Measurements from ENCODE around the gene FBXO31.

The FBXO31 gene

DNA sequence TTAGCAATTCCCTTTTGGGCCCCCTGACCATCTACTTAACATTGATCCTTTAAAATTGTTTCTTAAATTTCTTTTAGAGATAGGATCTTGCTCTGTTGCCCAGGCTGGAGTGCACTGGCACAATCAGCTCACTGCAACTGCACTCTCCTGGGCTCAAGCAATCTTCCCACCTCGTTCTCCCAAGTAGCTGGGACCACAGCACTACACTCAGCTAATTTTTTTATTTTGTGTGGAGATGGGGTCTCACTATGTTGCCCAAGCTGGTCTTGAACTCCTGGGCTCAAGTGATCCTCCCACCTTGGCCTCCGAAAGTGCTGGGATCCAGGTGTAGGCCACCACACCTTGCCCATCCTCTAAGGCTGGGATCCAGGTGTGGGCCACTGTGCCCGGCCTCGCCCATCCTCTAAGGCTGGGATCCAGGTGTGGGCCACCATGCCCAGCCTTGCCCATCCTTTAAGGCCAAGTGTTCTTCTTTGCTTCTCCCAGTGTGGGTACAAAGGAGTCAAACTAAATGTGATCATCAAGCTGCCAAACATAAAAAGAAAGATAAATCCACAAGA lies 79.5 kb downstream of the FBXO31 start:
- no peaks in the 10 kb centered on the region for H3K36me3 ChIP-seq (ENCODE audit: control insufficient read depth in 2 of 2, insufficient read depth in 2 of 2, low read length in 2 of 2)
- H3K4me1 ChIP-seq (ENCODE audit: control insufficient read depth, insufficient read depth, low read length): no peaks in the 10 kb centered on the region
- H3K4me3 ChIP-seq (ENCODE audit: low read length in 2 of 2): no peak overlapping the region
- no peak overlapping the region for H3K27ac ChIP-seq (ENCODE audit: low read length)
- H3K9ac ChIP-seq (ENCODE audit: low read length in 2 of 2): no peak overlapping the region
- H3K27me3 ChIP-seq (ENCODE audit: control insufficient read depth in 1 of 2, insufficient read depth in 2 of 2, low read length in 2 of 2): no peaks in the 10 kb centered on the region
- no peaks in the 10 kb centered on the region for H3K9me3 ChIP-seq (ENCODE audit: control insufficient read depth in 2 of 2, low read length in 2 of 2)

DNA sequence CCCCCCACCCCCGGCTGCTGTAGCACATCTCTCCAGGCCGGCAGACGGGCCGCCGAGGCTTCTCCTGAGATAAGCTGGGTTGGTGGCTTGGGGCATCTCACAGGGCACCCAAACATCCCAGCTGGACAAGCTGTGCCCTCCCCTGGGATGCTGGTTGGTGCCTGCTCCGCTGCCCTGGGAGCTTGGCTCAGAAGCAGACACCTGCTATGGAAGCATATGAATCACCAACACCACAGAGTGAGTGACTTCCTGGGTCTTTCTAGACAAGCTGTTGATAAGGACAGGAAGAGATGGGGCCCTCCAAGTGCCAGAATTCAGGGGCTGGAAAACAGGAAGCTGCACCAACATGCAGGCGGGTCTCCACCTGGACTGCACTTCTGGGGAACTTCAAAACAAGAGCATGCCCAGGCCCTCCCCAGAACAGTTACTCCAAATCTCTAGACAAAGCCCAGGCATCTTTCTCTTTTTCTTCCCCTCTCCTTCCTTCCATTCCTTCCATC lies 80.1 kb downstream of the FBXO31 start:
- Histone ChIP-seq H3K4me3 (ENCODE audit: low read length in 2 of 2) (no peak overlapping the region), H3K27ac (ENCODE audit: low read length) (no peak overlapping the region), H3K9ac (ENCODE audit: low read length in 2 of 2) (no peak overlapping the region), H3K36me3 (ENCODE audit: control insufficient read depth in 2 of 2, insufficient read depth in 2 of 2, low read length in 2 of 2) (no peaks in the 10 kb centered on the region), H3K27me3 (ENCODE audit: control insufficient read depth in 1 of 2, insufficient read depth in 2 of 2, low read length in 2 of 2) (no peaks in the 10 kb centered on the region), H3K9me3 (ENCODE audit: control insufficient read depth in 2 of 2, low read length in 2 of 2) (no peaks in the 10 kb centered on the region), H3K4me1 (ENCODE audit: control insufficient read depth, insufficient read depth, low read length) (no peaks in the 10 kb centered on the region)

GRCh38 chr16:87298857-87299465 lies 84.6 kb downstream of the FBXO31 start:
- Histone ChIP-seq H3K27me3 (ENCODE audit: control insufficient read depth in 1 of 2, insufficient read depth in 2 of 2, low read length in 2 of 2) (no peaks in the 10 kb centered on the region), H3K27ac (ENCODE audit: low read length) (no peak overlapping the region), H3K4me1 (ENCODE audit: control insufficient read depth, insufficient read depth, low read length) (no peaks in the 10 kb centered on the region), H3K36me3 (ENCODE audit: control insufficient read depth in 2 of 2, insufficient read depth in 2 of 2, low read length in 2 of 2) (no peaks in the 10 kb centered on the region), H3K4me3 (ENCODE audit: low read length in 2 of 2) (no peak overlapping the region), H3K9ac (ENCODE audit: low read length in 2 of 2) (no peak overlapping the region), H3K9me3 (ENCODE audit: control insufficient read depth in 2 of 2, low read length in 2 of 2) (no peaks in the 10 kb centered on the region)

DNA sequence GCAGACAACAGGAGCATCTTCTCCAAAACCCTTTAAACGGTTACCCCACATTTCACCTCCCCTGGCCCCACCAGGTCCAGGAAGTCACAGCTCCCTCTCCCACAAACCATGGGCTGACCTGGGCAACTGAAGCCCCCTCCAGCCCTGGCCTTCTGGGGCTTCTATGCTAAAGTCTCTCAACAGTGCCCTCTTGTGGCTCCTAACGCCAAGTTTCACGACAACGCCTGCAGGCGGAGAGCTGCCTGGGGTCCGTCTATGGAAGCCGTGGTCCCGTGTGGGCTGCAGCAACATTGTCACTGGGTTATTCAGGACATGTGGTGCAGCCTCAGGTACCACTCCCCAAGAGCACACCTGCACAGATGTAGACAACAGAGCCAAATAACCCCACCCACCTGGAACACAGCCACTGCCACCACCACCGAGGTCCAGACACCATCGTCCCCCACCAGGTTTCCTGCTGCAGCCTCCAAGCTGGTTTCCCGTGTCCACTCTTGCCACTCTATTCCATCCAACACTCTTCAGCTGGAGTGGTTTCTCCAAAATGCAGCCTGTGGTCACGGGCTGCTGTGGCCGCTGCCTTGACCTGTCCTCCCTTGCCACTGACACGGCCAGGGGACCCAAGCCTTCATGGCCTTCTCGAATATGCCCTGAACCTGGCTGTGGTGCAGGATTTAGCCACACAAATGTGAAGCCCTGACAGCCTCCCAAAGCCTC lies 85.5 kb downstream of the FBXO31 start:
- Histone ChIP-seq H3K9me3 (ENCODE audit: control insufficient read depth in 2 of 2, low read length in 2 of 2) (no peaks in the 10 kb centered on the region), H3K27me3 (ENCODE audit: control insufficient read depth in 1 of 2, insufficient read depth in 2 of 2, low read length in 2 of 2) (no peaks in the 10 kb centered on the region), H3K4me3 (ENCODE audit: low read length in 2 of 2) (no peak overlapping the region), H3K4me1 (ENCODE audit: control insufficient read depth, insufficient read depth, low read length) (no peaks in the 10 kb centered on the region), H3K27ac (ENCODE audit: low read length) (no peak overlapping the region), H3K36me3 (ENCODE audit: control insufficient read depth in 2 of 2, insufficient read depth in 2 of 2, low read length in 2 of 2) (no peaks in the 10 kb centered on the region), H3K9ac (ENCODE audit: low read length in 2 of 2) (no peak overlapping the region)

- H3K4me1 ChIP-seq (ENCODE audit: control insufficient read depth, insufficient read depth, low read length): no peaks in the 10 kb centered on the region
- no peaks in the 10 kb centered on the region for H3K27me3 ChIP-seq (ENCODE audit: control insufficient read depth in 1 of 2, insufficient read depth in 2 of 2, low read length in 2 of 2)
- no peaks in the 10 kb centered on the region for H3K36me3 ChIP-seq (ENCODE audit: control insufficient read depth in 2 of 2, insufficient read depth in 2 of 2, low read length in 2 of 2)
- H3K9me3 ChIP-seq (ENCODE audit: control insufficient read depth in 2 of 2, low read length in 2 of 2): no peaks in the 10 kb centered on the region
- H3K27ac ChIP-seq (ENCODE audit: low read length): no peak overlapping the region
- no peak overlapping the region for H3K9ac ChIP-seq (ENCODE audit: low read length in 2 of 2)
- no peak overlapping the region for H3K4me3 ChIP-seq (ENCODE audit: low read length in 2 of 2)
These were observed 86.2 kb downstream of the FBXO31 start for GRCh38 chr16:87297407-87297806.

DNA sequence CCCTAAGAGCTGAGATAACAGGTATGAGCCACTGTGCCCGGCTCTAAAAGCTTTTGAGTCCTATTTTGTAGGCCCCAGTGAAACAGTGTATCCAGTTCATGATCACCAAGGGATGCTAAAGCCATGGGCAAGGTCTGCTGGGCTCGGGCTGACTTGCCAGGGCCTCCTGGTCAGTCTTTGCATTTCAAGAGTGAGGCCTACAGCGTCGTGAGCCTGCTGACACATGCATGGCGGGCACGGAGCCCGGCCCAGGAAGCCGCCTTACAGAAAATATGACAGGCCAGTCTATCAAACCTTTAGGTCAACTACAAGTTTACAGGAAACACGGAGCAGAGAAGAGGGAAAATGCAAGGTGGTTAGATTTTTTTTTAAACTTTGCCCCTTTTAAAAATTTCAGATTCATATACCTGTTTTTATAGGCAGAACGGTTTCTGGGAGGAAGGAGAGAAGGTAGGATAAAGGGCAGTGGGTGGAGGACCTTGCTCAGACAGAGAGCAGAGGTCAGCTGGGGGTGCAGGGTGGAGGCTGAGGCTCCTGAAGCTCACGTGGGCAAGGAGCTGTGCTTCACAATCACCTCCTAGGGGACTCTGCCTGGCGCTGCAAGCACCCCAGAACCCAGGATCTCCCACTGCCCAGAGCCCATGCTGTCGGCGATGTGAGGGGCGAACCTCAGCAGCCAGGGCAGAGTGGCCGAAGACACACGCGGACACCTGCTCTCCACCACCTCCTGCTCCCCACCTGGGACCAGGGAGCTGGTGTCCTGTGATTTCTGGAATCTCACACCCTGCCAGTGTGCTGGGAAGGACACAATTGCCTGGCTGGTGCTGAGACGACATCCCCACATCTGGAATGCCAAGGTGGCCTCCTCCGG lies 87.7 kb downstream of the FBXO31 start:
- Histone ChIP-seq H3K4me1 (ENCODE audit: control insufficient read depth, insufficient read depth, low read length) (no peaks in the 10 kb centered on the region), H3K9ac (ENCODE audit: low read length in 2 of 2) (no peak overlapping the region), H3K36me3 (ENCODE audit: control insufficient read depth in 2 of 2, insufficient read depth in 2 of 2, low read length in 2 of 2) (no peaks in the 10 kb centered on the region), H3K4me3 (ENCODE audit: low read length in 2 of 2) (no peak overlapping the region), H3K9me3 (ENCODE audit: control insufficient read depth in 2 of 2, low read length in 2 of 2) (peaks cover 0 to 4% of the 10 kb centered on the region in 2 donors), H3K27me3 (ENCODE audit: control insufficient read depth in 1 of 2, insufficient read depth in 2 of 2, low read length in 2 of 2) (no peaks in the 10 kb centered on the region), H3K27ac (ENCODE audit: low read length) (no peak overlapping the region)

GRCh38 chr16:87295259-87295658 lies 88.3 kb downstream of the FBXO31 start:
- Histone ChIP-seq H3K4me1 (ENCODE audit: control insufficient read depth, insufficient read depth, low read length) (no peaks in the 10 kb centered on the region), H3K4me3 (ENCODE audit: low read length in 2 of 2) (no peak overlapping the region), H3K9me3 (ENCODE audit: control insufficient read depth in 2 of 2, low read length in 2 of 2) (peaks cover 0 to 4% of the 10 kb centered on the region in 2 donors), H3K27ac (ENCODE audit: low read length) (no peak overlapping the region), H3K36me3 (ENCODE audit: control insufficient read depth in 2 of 2, insufficient read depth in 2 of 2, low read length in 2 of 2) (no peaks in the 10 kb centered on the region), H3K27me3 (ENCODE audit: control insufficient read depth in 1 of 2, insufficient read depth in 2 of 2, low read length in 2 of 2) (no peaks in the 10 kb centered on the region), H3K9ac (ENCODE audit: low read length in 2 of 2) (no peak overlapping the region)

GRCh38 chr16:87293990-87294389 lies 89.6 kb downstream of the FBXO31 start:
- no peak overlapping the region for H3K27ac ChIP-seq (ENCODE audit: low read length)
- no peaks in the 10 kb centered on the region for H3K36me3 ChIP-seq (ENCODE audit: control insufficient read depth in 2 of 2, insufficient read depth in 2 of 2, low read length in 2 of 2)
- H3K9ac ChIP-seq (ENCODE audit: low read length in 2 of 2): no peak overlapping the region
- H3K4me1 ChIP-seq (ENCODE audit: control insufficient read depth, insufficient read depth, low read length): no peaks in the 10 kb centered on the region
- peaks cover 0 to 4% of the 10 kb centered on the region in 2 donors for H3K9me3 ChIP-seq (ENCODE audit: control insufficient read depth in 2 of 2, low read length in 2 of 2)
- no peaks in the 10 kb centered on the region for H3K27me3 ChIP-seq (ENCODE audit: control insufficient read depth in 1 of 2, insufficient read depth in 2 of 2, low read length in 2 of 2)
- no peak overlapping the region for H3K4me3 ChIP-seq (ENCODE audit: low read length in 2 of 2)

GRCh38 chr16:87291944-87292343 lies 91.6 kb downstream of the FBXO31 start:
- Histone ChIP-seq H3K9ac (ENCODE audit: low read length in 2 of 2) (no peak overlapping the region), H3K27ac (ENCODE audit: low read length) (no peak overlapping the region), H3K9me3 (ENCODE audit: control insufficient read depth in 2 of 2, low read length in 2 of 2) (peaks cover under 1 to 4% of the 10 kb centered on the region in 2 donors), H3K4me1 (ENCODE audit: control insufficient read depth, insufficient read depth, low read length) (no peaks in the 10 kb centered on the region), H3K4me3 (ENCODE audit: low read length in 2 of 2) (no peak overlapping the region), H3K36me3 (ENCODE audit: control insufficient read depth in 2 of 2, insufficient read depth in 2 of 2, low read length in 2 of 2) (no peaks in the 10 kb centered on the region), H3K27me3 (ENCODE audit: control insufficient read depth in 1 of 2, insufficient read depth in 2 of 2, low read length in 2 of 2) (no peaks in the 10 kb centered on the region)

DNA sequence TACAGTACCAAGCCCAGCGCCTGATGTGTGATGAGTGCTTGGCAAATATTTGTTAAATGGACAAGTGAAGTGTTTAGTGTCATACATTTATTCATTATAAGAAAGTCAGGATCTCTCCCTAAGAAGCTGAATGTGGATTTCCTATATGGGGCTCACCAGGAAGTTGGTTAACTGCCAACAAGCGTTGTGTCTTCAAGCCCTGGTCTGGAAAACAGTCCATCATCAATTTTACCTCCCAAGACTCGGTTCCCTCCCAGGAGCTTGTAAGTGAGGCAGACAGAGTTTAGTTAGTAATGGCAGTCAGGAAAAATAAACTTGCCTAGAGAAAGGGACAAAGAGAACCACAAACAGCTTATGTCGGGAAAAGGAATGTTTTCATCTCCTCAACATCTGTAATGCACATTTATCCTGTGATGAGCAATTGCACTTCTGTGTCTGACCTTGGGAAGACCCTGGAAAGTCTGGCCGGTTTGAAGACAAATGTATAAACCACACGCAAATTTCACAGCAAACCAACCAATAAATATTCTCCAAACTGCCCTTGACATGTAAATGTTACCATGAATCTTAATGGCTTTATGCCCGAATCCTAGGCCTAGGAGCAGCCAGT lies 94.7 kb downstream of the FBXO31 start:
- no peaks in the 10 kb centered on the region for H3K4me1 ChIP-seq (ENCODE audit: control insufficient read depth, insufficient read depth, low read length)
- no peaks in the 10 kb centered on the region for H3K36me3 ChIP-seq (ENCODE audit: control insufficient read depth in 2 of 2, insufficient read depth in 2 of 2, low read length in 2 of 2)
- H3K27ac ChIP-seq (ENCODE audit: low read length): no peak overlapping the region
- no peak overlapping the region for H3K4me3 ChIP-seq (ENCODE audit: low read length in 2 of 2)
- no peak overlapping the region for H3K9ac ChIP-seq (ENCODE audit: low read length in 2 of 2)
- H3K9me3 ChIP-seq (ENCODE audit: control insufficient read depth in 2 of 2, low read length in 2 of 2): peaks cover 4% of the 10 kb centered on the region in 2 donors
- H3K27me3 ChIP-seq (ENCODE audit: control insufficient read depth in 1 of 2, insufficient read depth in 2 of 2, low read length in 2 of 2): no peaks in the 10 kb centered on the region
